HG03439 (cell line): ENCODE measurements around the gene NGEF.

ENCODE experiments used
- ATAC-seq: cut with Tn5 transposase; IDR thresholded peaks from one replicate; pipeline ENCODE4 v1.9.1; 2021; ENCODE audit warnings: mild to moderate bottlenecking, moderate library complexity; ENCODE audit not compliant: unreplicated experiment

NGEF gene

GRCh38 chr2:233000886-233001750 lies 11.9 kb downstream of the NGEF start:
- ATAC-seq, result no peak

- ATAC-seq, result no peak
Observed at GRCh38 chr2:232999354-232999753, 13.7 kb downstream of the NGEF start.

- no peak for ATAC-seq
Observed at GRCh38 chr2:232998666-232998985, 14.4 kb downstream of the NGEF start.

DNA sequence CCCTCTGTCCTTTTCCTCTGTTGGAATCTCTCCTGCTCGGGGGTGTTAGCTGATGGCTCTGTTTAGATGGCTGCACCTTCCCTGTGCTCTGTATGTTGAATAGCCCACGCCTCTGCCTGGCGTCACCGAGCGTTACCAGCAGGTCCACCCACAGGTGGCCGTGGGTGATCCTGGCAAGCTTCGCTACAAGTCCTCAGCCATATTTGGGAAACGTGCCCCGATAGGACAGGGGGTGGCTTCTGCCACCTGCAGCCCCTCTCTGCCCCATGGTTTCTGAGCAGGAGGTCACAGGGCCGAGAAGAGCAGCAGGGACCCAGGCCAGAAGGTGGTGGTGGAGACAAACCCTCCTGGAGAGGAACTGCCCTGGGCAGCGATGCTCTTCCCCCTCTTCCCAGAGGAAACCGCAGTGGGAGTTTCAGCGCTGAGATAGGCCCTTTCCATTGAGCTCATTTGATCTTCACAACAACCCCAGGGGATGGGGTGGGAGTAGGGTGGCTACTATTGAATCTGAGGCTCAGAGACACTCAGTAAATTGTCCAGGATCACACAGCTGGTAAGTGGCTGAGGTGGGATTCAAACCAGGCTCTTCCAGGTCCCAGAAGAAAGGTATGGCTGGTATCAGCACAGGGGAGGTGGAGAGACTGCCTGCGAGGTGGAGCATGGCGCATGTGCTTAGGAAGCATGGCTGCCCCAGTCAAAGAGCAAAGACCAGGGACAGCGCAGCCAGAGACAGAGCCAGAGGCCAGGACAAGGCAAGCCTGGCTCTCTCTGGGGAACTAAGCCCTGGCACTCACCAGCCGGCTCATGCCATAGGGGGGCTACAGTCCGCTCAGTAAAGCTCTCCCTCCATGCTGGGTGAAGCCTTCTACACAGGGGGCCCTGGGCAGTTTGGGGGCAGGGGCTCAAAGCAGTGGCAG lies 15.0 kb downstream of the NGEF start:
- no peak for ATAC-seq

GRCh38 chr2:232994446-232994845 lies 18.6 kb downstream of the NGEF start:
- no peak for ATAC-seq

DNA sequence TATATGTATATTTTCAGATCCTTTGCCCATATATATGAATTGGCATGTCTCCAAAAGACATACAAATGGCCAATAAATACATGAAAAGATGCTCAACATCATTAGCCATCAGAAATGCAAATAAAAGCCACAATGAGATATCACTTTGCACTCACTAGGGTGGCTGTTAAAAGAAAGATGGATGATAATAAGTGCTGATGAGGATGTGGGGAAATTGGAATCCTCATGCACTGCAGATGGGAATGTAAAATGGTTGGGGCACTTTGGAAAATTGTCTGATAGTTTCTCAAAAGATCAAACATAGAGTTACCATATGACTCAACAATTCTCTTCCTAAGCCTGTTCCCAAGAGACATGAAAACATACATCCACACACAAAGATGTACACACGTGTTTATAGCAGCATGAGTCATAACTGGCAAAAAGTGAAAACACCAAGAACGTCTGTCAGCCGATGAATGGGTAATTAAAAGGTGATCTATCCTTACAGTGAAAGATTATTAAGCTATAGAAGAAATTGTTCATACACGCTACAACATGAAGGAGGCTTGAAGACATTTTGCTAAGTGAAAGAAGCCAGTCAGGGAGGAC lies 19.7 kb downstream of the NGEF start:
- ATAC-seq, result no peak

GRCh38 chr2:232986155-232986554 lies 26.9 kb downstream of the NGEF start:
- no peak for ATAC-seq

GRCh38 chr2:232984451-232985207 lies 28.4 kb downstream of the NGEF start:
- no peak for ATAC-seq

DNA sequence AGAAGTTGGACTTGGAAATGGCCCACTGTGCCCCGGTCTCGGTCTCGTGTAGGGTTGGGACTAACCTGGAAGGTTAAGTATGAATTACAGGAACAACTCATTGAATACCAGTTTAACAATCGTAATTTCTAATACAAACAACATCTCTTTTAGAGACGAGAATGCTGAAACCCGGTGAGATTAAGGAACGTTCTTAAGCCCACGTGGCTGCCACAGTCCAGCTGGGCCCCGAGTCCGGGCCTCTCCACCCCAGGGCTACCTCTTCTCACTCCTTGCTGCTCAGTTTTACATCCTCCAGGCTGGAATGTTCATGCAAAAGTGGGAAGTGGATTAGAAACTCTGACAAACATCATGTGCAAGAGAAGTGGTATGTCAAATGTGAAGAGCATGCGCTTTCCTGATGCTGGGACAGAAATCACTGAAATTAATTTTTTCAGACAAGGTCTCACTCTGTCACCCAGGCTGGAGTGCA lies 29.4 kb downstream of the NGEF start:
- ATAC-seq, result no peak

GRCh38 chr2:232982926-232983668 lies 30.0 kb downstream of the NGEF start:
- no peak for ATAC-seq

- ATAC-seq, result no peak
Observed at GRCh38 chr2:232981767-232982360, 31.2 kb downstream of the NGEF start.

DNA sequence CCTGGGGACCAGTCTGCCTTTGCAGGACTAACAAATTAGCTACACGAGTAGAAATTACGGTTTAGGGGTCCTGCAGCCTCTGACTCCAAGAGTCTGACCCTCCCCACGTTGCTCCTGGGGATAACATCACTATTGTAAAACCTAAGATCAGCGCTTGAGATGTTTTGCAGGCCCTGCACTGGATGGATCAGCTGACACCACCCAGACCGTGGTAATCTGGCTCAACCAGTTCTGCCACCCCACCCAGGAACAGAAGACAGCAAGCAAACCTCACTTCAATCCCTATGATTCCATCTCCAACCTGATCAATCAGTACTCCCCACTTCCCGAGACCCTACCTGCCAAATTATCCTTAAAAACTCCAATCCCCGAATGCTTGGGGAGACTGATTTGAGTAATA lies 31.7 kb downstream of the NGEF start:
- ATAC-seq, result no peak

- ATAC-seq, result no peak
Observed at GRCh38 chr2:232980683-232981082, 32.4 kb downstream of the NGEF start.

DNA sequence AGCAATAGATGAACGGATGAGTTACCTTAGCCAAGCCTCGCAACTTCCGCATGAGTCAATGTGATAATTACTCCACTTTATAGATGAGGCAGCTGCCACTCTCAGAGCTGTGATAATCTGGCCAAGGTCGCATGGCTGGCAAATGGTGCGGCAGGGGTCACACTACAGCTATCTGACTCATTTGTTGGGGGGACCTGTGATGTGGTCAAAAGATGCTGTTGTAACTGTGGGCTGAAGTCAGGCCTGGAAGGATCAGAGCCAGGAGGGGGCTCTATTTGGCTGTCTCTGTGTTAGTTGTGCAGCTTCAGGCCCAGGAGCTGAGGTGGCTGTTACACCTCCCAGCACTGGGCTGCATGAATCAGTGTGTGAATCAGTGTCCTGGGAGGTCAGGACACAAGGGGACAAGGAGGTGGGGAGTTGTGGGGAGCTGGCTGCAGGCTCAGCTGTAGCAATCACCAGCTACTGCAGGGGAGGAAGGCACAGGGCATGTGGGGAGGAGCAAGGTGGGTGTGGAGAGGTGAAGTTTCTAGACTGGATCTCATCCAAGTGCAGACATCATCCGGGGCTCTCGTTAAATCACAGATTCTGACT lies 33.1 kb downstream of the NGEF start:
- ATAC-seq, result no peak

DNA sequence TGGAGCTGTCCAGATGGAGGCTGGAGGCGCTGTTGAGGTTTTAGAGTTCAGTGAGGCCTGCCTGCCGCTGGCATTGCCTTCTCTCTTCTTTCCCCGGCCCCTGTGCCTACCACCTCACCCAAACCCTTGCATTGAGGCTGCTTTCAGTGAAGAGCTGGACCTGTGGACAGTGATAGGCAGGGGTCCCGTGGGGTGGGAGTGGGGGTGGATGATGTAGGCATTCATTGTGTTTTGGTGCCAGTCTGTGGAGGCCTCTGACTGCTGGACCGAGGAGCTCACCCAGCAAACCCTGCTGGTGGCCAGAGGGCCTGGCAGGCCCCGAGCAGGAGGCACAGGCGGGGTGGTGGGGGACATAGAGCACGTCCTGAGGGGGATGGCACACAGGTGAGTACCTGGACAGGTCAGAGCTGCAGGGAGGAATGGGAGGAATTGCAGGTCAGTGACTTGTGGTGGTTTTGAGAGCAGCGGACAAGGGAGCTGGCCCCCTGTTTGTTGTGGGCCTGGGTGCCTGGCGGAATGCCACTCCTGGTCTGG lies 35.6 kb downstream of the NGEF start:
- no peak for ATAC-seq

DNA sequence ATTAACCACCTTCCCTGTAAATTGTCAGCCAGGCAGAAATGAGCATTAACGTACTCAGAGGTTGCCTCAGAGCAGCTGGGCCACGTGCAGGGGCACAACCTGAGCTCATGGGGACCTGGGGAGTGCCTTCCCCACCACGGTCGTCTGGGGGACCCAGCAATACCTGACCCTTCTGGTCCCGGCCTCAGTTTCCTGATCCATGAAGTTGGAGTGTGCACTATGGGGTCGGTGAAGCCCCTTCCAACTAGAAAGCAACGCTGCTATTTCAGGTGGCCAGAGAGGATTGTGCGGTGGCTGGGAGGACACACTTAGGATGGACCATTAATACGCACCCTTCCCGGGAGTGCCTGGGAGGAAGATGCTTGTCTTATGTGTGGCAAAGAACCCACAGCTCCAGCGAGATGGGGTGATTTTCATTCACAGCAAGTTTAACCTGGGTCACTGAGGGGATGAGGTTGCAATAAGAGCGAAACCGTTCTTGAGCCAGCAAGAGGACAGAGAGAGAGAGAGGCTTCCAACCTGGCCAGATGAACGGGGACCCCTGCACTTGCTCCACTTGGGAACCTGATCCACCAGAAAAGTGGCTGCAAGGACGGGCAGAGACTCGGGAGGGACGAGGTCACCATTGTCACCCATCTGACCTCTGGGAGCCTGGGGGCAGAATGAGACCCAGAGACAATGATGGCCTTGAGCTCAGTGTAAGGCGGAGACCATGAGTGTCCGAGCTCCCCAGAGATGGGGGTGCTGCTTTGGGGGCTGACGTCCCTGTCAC lies 36.2 kb downstream of the NGEF start:
- no peak for ATAC-seq

DNA sequence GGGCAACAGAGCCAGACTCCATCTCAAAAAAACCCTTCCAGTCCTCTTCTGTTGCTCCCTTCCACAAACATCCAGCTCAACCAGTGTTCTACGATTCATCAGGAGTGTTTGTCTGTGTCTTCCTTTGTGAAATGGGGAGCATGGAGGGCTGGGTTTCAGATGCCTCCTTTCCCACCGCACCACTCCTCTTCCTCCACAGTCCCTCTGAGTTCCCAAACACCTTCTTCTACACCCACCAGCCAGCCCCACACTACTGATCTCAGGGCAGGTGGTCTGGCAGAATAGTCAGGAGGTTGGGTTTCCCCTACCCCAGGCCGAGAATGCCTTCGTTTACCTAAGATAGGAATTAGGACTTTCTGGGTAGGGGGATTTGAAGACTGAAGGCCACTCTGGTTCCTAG lies 36.9 kb downstream of the NGEF start:
- ATAC-seq, result no peak

DNA sequence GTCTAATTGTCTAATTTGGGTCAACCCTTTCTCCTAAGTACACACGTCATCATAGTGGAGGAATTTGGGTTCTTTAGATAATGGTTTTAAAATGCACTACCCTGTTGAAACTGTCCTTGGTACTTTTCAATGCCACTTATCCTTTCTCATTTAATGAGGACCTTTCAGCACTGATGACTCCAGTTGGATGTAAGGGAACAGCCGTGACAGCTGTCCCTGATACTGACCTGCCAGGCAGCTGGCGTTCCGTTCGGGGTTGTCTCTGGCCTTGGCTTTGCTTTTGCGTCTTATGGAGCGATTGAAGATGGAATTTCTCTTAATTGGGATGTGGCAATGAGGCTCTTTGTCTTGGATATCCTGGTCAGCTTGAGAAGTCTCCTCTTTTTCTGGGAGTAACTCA lies 38.7 kb downstream of the NGEF start:
- no peak for ATAC-seq
